Trophoblast cell (in vitro differentiated cells and primary cell): ENCODE measurements around the gene ZNF423.

ENCODE experiments used
- DNase-seq, 2 donors: peaks; one replicate each; pipeline ENCODE4 v3.0.0-alpha.2; 2016
- H2AFZ ChIP-seq: 2 replicates; pipeline ENCODE4 v1.6.1; 2013; ENCODE audit warnings: low read length, moderate library complexity, mild to moderate bottlenecking; ENCODE audit not compliant: insufficient read depth, poor library complexity
- H2AK5ac ChIP-seq: 2 replicates; pipeline ENCODE4 v1.6.1; 2013; ENCODE audit warnings: mild to moderate bottlenecking, low read length
- H2BK120ac ChIP-seq: 2 replicates; pipeline ENCODE4 v1.6.1; 2013; ENCODE audit warnings: low read length, mild to moderate bottlenecking, moderate library complexity; ENCODE audit not compliant: insufficient read depth, poor library complexity
- H2BK12ac ChIP-seq: 2 replicates; pipeline ENCODE4 v1.6.1; 2013; ENCODE audit warnings: mild to moderate bottlenecking, low read length, moderate library complexity
- H2BK5ac ChIP-seq: 2 replicates; pipeline ENCODE4 v1.6.1; 2013; ENCODE audit warnings: low read length, low read depth, moderate library complexity, mild to moderate bottlenecking; ENCODE audit not compliant: poor library complexity
- H3K14ac ChIP-seq: 2 replicates; pipeline ENCODE4 v1.6.1; 2013; ENCODE audit warnings: mild to moderate bottlenecking, low read length
- H3K18ac ChIP-seq: 2 replicates; pipeline ENCODE4 v1.6.1; 2013; ENCODE audit warnings: mild to moderate bottlenecking, low read length
- H3K23ac ChIP-seq: 2 replicates; pipeline ENCODE4 v1.6.1; 2013; ENCODE audit warnings: low read length
- H3K27ac ChIP-seq: 2 replicates; pipeline ENCODE4 v1.5.1; 2013; ENCODE audit warnings: low read depth, mild to moderate bottlenecking, inconsistent platforms, low read length, moderate library complexity
- H3K27me3 ChIP-seq: 2 replicates; pipeline ENCODE4 v1.6.1; 2013; ENCODE audit warnings: inconsistent platforms, mild to moderate bottlenecking, low read length, moderate library complexity; ENCODE audit not compliant: insufficient read depth
- H3K36me3 ChIP-seq, 2 experiments: 1 replicate in 1 of 2; 2 replicates in 1 of 2; pipeline ENCODE4 v1.6.1; 2013; ENCODE audit warnings: low read length in 2 of 2, mild to moderate bottlenecking in 2 of 2, moderate library complexity in 1 of 2; ENCODE audit not compliant: insufficient read depth in 2 of 2, control insufficient read depth in 1 of 2
- H3K4ac ChIP-seq: 2 replicates; pipeline ENCODE4 v1.6.1; 2013; ENCODE audit warnings: low read depth, mild to moderate bottlenecking, low read length, moderate library complexity
- H3K4me1 ChIP-seq, 2 experiments: 1 replicate in 1 of 2; 2 replicates in 1 of 2; pipeline ENCODE4 v1.6.1; 2013; ENCODE audit warnings: low read length in 2 of 2, mild to moderate bottlenecking in 2 of 2, moderate library complexity in 1 of 2; ENCODE audit not compliant: insufficient read depth in 2 of 2, control insufficient read depth in 1 of 2
- H3K4me2 ChIP-seq: 2 replicates; pipeline ENCODE4 v1.6.1; 2013; ENCODE audit warnings: inconsistent platforms, mild to moderate bottlenecking, low read length, moderate library complexity
- H3K4me3 ChIP-seq: 2 replicates; pipeline ENCODE4 v1.5.1; 2013; ENCODE audit warnings: mild to moderate bottlenecking, low read depth, low read length, inconsistent platforms
- H3K79me1 ChIP-seq: one replicate; pipeline ENCODE4 v1.6.1; 2013; ENCODE audit warnings: low read length
- H3K79me2 ChIP-seq: 2 replicates; pipeline ENCODE4 v1.6.1; 2013; ENCODE audit warnings: low read length, mild to moderate bottlenecking; ENCODE audit not compliant: control insufficient read depth, insufficient read depth, poor library complexity
- H3K9ac ChIP-seq: 2 replicates; pipeline ENCODE4 v1.6.1; 2013; ENCODE audit warnings: mild to moderate bottlenecking, low read length
- H3K9me3 ChIP-seq: 2 replicates; pipeline ENCODE4 v1.6.1; 2013; ENCODE audit warnings: low read depth, mild to moderate bottlenecking, control low read depth, inconsistent platforms, low read length; ENCODE audit not compliant: insufficient read depth
- H4K12ac ChIP-seq: 2 replicates; pipeline ENCODE4 v1.6.1; 2013; ENCODE audit warnings: low read depth, mild to moderate bottlenecking, low read length, moderate library complexity
- H4K8ac ChIP-seq: 2 replicates; pipeline ENCODE4 v1.6.1; 2013; ENCODE audit warnings: low read depth, mild to moderate bottlenecking, low read length, moderate library complexity
- H4K91ac ChIP-seq: one replicate; pipeline ENCODE4 v1.6.1; 2013; ENCODE audit warnings: low read depth, mild to moderate bottlenecking, low read length, moderate library complexity
- WGBS: extraction: QIAGEN DNeasy Blood & Tissue Kit; methylation state at CpG from one replicate; pipeline ENCODE4 v1.1.7; 2013; ENCODE audit warnings: missing lambda C conversion rate; ENCODE audit not compliant: insufficient read length, insufficient coverage; ENCODE audit errors: extremely low coverage; 5-methylcytosine and 5-hydroxymethylcytosine counted together

Gene ZNF423

DNA sequence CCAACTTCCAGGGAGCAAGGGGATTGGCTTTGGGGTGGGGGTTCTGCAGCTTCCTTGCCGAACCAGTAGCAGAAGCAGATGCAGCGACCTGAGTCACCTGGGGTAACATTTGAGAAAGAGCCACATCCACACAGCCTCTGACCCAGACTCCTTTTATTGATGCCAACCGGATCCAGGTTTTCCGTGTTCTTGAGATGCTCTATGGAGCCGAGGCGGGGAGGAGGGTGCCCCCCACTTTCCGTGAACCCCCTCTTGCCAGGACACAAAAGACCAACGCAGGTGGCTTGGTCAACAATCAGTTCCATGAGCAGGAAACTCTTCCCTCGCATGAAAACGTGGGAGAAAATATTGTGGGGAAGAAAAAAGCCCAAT, 356.5 kb downstream of the ZNF423 start:
- no peaks in the 10 kb centered on the region for H3K79me2 ChIP-seq
- H4K8ac ChIP-seq = no peak overlapping the region
- no peak overlapping the region for H2AK5ac ChIP-seq
- H3K79me1 ChIP-seq = no peaks in the 10 kb centered on the region
- no peak overlapping the region for H3K4ac ChIP-seq
- H3K4me1 ChIP-seq = no peaks in the 10 kb centered on the region
- H3K27me3 ChIP-seq = no peaks in the 10 kb centered on the region
- no peak overlapping the region for H3K4me3 ChIP-seq
- no peak overlapping the region for H2AFZ ChIP-seq
- no peak overlapping the region for H3K9ac ChIP-seq
- no peak overlapping the region for H3K18ac ChIP-seq
- no peaks in the 10 kb centered on the region for H3K36me3 ChIP-seq
- no peak overlapping the region for H3K27ac ChIP-seq
- no peak overlapping the region for H2BK120ac ChIP-seq
- H3K9me3 ChIP-seq = peaks cover 3% of the 10 kb centered on the region
- no peak overlapping the region for H2BK12ac ChIP-seq
- H3K4me2 ChIP-seq = no peak overlapping the region
- no peak for DNase-seq
- H4K12ac ChIP-seq = no peak overlapping the region
- H4K91ac ChIP-seq = no peak overlapping the region
- H2BK5ac ChIP-seq = no peak overlapping the region
- no peak overlapping the region for H3K14ac ChIP-seq
- H3K23ac ChIP-seq = no peak overlapping the region
- no CpG with 5 or more reads among the region's 10 CpGs for WGBS

DNA sequence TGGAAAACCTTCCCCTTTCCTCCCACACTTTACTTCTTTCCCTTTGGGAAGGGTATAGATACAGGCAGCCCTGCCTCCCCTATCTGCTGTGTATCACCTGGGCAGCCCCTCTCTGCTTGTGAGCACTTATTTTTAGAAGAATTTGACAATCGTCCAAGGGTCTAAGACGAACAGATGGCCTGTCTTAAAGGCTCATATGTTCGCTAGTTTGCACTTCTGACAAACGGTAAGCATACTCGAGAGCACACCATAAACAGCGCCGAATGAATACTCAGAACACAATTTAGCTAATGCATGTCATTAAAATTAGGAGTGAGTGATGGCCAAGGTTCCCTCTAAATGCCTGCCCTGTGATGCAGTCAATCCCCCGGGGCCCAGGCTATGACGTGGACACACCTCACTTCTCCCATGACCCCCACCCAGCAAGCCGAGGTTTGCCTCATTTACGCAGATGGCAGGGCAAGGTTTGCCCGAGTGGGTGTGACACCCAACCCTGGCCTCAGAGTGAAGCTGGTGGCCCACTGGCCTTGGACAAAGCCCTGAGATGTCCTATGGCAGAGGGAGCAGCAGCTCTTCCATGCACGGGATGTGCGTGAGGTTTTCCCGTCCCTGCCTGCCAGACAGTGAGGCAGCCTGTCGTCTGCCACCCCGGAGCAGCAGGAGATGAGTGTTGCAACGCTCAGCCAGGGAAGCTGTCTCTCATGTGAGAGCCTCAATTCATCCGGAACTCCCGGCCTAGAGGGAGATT, 357.1 kb downstream of the ZNF423 start:
- no CpG with 5 or more reads among the region's 20 CpGs for WGBS
- H3K4me3 ChIP-seq = no peak overlapping the region
- no peak overlapping the region for H4K12ac ChIP-seq
- H3K79me2 ChIP-seq = no peaks in the 10 kb centered on the region
- no peak overlapping the region for H3K23ac ChIP-seq
- no peak overlapping the region for H2AK5ac ChIP-seq
- no peak overlapping the region for H3K9ac ChIP-seq
- no peak overlapping the region for H3K4me2 ChIP-seq
- no peak overlapping the region for H2AFZ ChIP-seq
- no peak overlapping the region for H3K14ac ChIP-seq
- no peak overlapping the region for H2BK120ac ChIP-seq
- no peak overlapping the region for H3K4ac ChIP-seq
- no peaks in the 10 kb centered on the region for H3K27me3 ChIP-seq
- H4K8ac ChIP-seq = no peak overlapping the region
- H3K4me1 ChIP-seq = no peaks in the 10 kb centered on the region
- no peaks in the 10 kb centered on the region for H3K79me1 ChIP-seq
- H4K91ac ChIP-seq = no peak overlapping the region
- H2BK12ac ChIP-seq = no peak overlapping the region
- no peaks in the 10 kb centered on the region for H3K36me3 ChIP-seq
- no peak overlapping the region for H3K18ac ChIP-seq
- no peak overlapping the region for H2BK5ac ChIP-seq
- no peak for DNase-seq
- H3K9me3 ChIP-seq = peaks cover 3% of the 10 kb centered on the region
- H3K27ac ChIP-seq = no peak overlapping the region

DNA sequence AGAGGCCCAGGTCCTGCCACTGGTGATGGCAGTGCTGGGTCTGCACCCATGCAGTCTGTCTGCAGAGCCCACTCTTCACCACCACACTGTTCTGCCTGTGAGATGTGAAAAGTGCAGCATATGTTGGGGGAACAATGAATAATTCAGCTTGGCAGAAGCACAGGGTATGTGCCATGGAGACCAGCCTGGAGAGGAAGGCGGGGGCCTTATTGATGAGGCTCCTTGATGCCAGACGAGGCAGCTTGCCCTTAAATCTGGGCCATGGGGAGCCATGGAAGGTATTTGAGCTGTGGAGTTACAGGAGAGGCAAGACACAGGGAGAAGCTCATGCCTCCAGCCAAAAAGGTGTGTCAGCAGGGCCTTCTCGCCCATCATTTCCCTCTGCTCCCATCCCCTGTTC, 357.6 kb downstream of the ZNF423 start:
- Histone ChIP-seq H3K4ac (no peak overlapping the region), H3K4me2 (no peak overlapping the region), H4K8ac (no peak overlapping the region), H3K27ac (no peak overlapping the region), H3K79me1 (no peaks in the 10 kb centered on the region), H3K14ac (no peak overlapping the region), H3K18ac (no peak overlapping the region), H3K4me3 (no peak overlapping the region), H3K9ac (no peak overlapping the region), H2BK120ac (no peak overlapping the region), H3K23ac (no peak overlapping the region), H3K9me3 (peaks cover 3% of the 10 kb centered on the region), H4K91ac (no peak overlapping the region), H3K79me2 (no peaks in the 10 kb centered on the region), H3K4me1 (no peaks in the 10 kb centered on the region), H3K36me3 (no peaks in the 10 kb centered on the region), H2BK5ac (no peak overlapping the region), H2AK5ac (no peak overlapping the region), H4K12ac (no peak overlapping the region), H3K27me3 (no peaks in the 10 kb centered on the region), H2BK12ac (no peak overlapping the region), H2AFZ (no peak overlapping the region)
- no CpG with 5 or more reads among the region's 3 CpGs for WGBS
- no peak for DNase-seq

DNA sequence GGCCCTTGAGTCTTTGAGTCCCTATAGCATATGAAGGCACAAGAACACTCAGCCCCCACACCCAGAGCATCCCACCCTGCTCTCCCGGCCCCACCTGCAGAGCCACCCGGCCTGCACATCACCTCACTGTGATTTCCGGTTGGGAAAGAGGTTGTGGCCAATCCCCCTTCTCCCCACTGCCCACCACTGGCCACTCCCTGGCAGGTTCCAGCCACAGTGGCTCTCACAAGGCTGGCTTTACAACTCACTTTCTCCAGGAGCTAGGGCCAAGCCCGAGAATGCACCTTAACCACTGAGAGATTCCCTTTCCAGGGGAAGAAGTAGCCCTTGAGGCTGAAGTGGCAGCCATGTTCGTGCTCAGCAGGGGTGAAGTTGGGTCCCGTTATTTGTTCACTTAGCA, 358.4 kb downstream of the ZNF423 start:
- H3K9me3 ChIP-seq = peaks cover 5% of the 10 kb centered on the region
- H2AFZ ChIP-seq = no peak overlapping the region
- H3K14ac ChIP-seq = no peak overlapping the region
- H3K4me2 ChIP-seq = no peak overlapping the region
- no peak overlapping the region for H3K18ac ChIP-seq
- no peak overlapping the region for H3K9ac ChIP-seq
- no peak overlapping the region for H3K23ac ChIP-seq
- H4K91ac ChIP-seq = no peak overlapping the region
- H3K36me3 ChIP-seq = no peaks in the 10 kb centered on the region
- H4K12ac ChIP-seq = no peak overlapping the region
- no peak overlapping the region for H2AK5ac ChIP-seq
- no peak overlapping the region for H3K27ac ChIP-seq
- no peak overlapping the region for H2BK120ac ChIP-seq
- H2BK5ac ChIP-seq = no peak overlapping the region
- H4K8ac ChIP-seq = no peak overlapping the region
- H3K4ac ChIP-seq = no peak overlapping the region
- WGBS = no CpG with 5 or more reads among the region's 6 CpGs
- no peaks in the 10 kb centered on the region for H3K79me2 ChIP-seq
- no peaks in the 10 kb centered on the region for H3K27me3 ChIP-seq
- H2BK12ac ChIP-seq = no peak overlapping the region
- no peaks in the 10 kb centered on the region for H3K79me1 ChIP-seq
- no peak for DNase-seq
- H3K4me1 ChIP-seq = peaks cover 0 to 1% of the 10 kb centered on the region in 2 experiments
- H3K4me3 ChIP-seq = no peak overlapping the region
